GM13976 (cell line): ENCODE measurements around the gene ERC2.

Source experiments
- DNase-seq: peaks from one replicate; pipeline ENCODE4 v3.0.0; 2012; ENCODE audit warnings: low spot score
- in situ Hi-C: fragments of 300-500 bp; cut with MboI; formaldehyde crosslinking; loops from one replicate; pipeline ENCODE4 v1.12.0; 2022; ENCODE audit warnings: low sequenced_read_pairs, mixed read lengths, inconsistent platforms; ENCODE audit not compliant: unreplicated experiment
- TF ChIP-seq, protein P1 (sequence below): IDR thresholded peaks from 2 replicates; pipeline ENCODE4 v1.5.1; 2012; ENCODE audit warnings: borderline replicate concordance, mild to moderate bottlenecking; ENCODE audit not compliant: insufficient read depth; ENCODE audit errors: extremely low read depth, missing control alignments, control extremely low read depth

Gene ERC2

DNA sequence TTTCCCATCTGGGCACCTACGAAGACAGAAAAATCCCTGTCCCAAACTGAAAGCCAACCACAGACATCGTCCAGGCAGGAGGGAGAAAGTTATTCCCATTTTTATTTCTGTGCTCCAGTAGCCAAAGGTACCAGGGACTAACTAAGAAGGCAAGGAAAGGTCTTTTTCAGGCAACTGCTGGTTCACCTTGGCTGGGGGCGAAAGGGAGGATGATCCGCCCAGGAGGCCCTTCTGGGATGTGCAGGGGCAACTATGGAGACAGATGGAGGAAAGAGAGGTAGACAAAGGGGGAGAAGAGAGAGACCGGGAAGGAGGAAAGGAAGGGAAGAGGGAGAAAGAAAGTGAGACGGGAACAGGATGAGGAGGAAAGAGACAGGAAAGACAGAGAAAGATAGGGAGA is 994.5 kb downstream of the ERC2 start:
- TF ChIP-seq, protein P1, sequence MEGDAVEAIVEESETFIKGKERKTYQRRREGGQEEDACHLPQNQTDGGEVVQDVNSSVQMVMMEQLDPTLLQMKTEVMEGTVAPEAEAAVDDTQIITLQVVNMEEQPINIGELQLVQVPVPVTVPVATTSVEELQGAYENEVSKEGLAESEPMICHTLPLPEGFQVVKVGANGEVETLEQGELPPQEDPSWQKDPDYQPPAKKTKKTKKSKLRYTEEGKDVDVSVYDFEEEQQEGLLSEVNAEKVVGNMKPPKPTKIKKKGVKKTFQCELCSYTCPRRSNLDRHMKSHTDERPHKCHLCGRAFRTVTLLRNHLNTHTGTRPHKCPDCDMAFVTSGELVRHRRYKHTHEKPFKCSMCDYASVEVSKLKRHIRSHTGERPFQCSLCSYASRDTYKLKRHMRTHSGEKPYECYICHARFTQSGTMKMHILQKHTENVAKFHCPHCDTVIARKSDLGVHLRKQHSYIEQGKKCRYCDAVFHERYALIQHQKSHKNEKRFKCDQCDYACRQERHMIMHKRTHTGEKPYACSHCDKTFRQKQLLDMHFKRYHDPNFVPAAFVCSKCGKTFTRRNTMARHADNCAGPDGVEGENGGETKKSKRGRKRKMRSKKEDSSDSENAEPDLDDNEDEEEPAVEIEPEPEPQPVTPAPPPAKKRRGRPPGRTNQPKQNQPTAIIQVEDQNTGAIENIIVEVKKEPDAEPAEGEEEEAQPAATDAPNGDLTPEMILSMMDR: no peak
- in situ Hi-C loops: no loop called here
- DNase-seq: no peak

DNA sequence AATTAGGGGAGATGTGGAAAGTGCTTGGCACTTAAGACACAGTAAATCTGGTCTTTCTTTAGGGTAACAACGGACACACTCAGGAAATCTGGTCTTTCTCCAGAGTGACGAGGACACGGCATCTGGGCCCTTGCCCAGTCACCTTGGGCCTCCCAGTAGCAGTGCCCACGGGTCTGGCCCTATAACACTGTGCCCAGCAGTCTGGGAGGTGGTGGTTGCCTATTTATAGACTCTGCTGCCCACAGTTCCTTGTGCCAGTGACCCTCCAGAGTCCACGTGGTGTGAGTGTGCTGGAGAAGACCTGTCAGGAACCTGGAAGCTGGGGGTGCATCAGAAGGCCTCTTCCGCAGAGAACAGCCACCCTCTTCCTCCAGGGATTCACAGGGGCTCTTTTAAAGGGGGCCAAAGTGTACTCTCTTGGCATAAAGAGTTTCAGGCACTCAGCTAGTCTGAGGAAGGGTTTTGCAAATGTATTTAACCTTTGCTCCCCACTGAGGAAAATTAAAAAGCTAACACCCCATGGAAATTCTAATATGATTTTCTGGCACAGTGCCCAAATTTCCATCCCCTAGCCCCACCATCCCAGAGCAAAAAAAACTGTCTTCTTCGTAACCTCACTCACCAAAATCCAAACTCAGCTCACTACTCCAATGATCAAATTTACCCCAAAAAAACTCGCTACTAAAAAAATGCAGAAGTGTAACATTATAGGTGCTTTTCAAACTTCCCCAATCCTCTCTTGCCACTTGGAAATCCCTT is 996.6 kb downstream of the ERC2 start:
- no peak for DNase-seq
- TF ChIP-seq, protein P1: no peak
- in situ Hi-C loops: no loop called here

GRCh38 chr3:55471084-55471483 is 997.2 kb downstream of the ERC2 start:
- no peak for DNase-seq
- in situ Hi-C loops: no loop called here
- TF ChIP-seq, protein P1: no peak

- TF ChIP-seq, protein P1: no peak
- no peak for DNase-seq
- in situ Hi-C loops: no loop called here
Measured at GRCh38 chr3:55469957-55470526, 998.2 kb downstream of the ERC2 start.

DNA sequence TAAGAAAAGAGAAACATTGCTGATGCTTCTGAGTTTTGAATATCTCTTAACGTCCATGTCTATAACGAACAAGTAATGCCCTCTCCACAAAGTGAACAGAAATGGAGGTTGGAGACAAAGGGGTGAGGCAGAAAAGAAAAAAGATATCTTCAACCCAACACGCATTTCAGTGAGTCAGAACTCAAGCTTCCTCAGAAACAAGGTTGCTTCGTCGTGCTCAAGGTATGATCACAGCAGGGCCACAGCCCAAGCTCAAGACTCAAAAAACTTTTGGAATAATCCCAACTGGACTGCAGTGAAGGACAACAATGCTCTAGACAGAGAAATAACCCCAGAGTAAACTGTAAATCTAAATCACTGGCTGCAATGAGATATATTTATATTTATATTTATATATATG is 1000.0 kb downstream of the ERC2 start:
- TF ChIP-seq, protein P1: no peak
- DNase-seq: no peak
- in situ Hi-C loops: no loop called here

- in situ Hi-C loops: no loop called here
- TF ChIP-seq, protein P1: no peak
- DNase-seq: no peak
Measured at GRCh38 chr3:55467099-55467498, 1001.2 kb downstream of the ERC2 start.
